Measurements from ENCODE around the gene PCNT. TPM values are rescaled to one million over a fixed set of nuclear protein-coding genes. Genes with fewer than 3 reads are reported as not detected.

Gene PCNT
- total and polyA plus RNA-seq, 2 of the 4 experiments (the other 2 are of a cell fraction): 10.0 to 19.4 TPM

GRCh38 chr21:46454634-46455390 is 130.9 kb downstream of the PCNT start (continued):
- no peak for TF ChIP-seq MAFK (IDR thresholded peaks at IDR 0.05; ENCODE audit: low read depth, low read length)

- TF ChIP-seq USF2 (IDR thresholded peaks at IDR 0.05; ENCODE audit: low read depth, low read length): no peak
- TF ChIP-seq RAD21 (IDR thresholded peaks at IDR 0.05; ENCODE audit: low read length): no peak
- no peak for TF ChIP-seq CTCF (conservative IDR thresholded peaks at IDR 0.05; ENCODE audit: low read depth, low read length)
- TF ChIP-seq CHD1 (IDR thresholded peaks at IDR 0.05; ENCODE audit: low read depth, low read length): no peak
- TF ChIP-seq ELK1 (IDR thresholded peaks at IDR 0.05; ENCODE audit: borderline replicate concordance, low read depth, low read length): no peak
- H3K9me3 ChIP-seq (ENCODE audit: control insufficient read depth, insufficient read depth, low read length): no peaks in the 10 kb centered on the region
- BruUV-seq (replicated peaks): no TSS peak
- H3K27me3 ChIP-seq (ENCODE audit: control insufficient read depth, insufficient read depth, low read length): no peaks in the 10 kb centered on the region
- in situ Hi-C loops (cut with MboI; ENCODE audit: low sequenced_read_pairs): no loop called here
- peaks cover 27 to 79% of the 10 kb centered on the region in 2 experiments for H3K79me1 ChIP-seq (ENCODE audit: low read depth in 1 of 2, low read length in 2 of 2)
- H3K4me3 ChIP-seq (ENCODE audit: insufficient read depth, low read depth, low read length): no peak overlapping the region
- peaks cover 19% of the 10 kb centered on the region for H3K9me1 ChIP-seq (ENCODE audit: insufficient read depth, low read length)
- H2AK9ac ChIP-seq (replicated peaks; ENCODE audit: low read depth, low read length, poor library complexity): peak overlapping the region; percentile 1
- H3K36me3 ChIP-seq (ENCODE audit: control insufficient read depth, insufficient read depth, low read length): no peaks in the 10 kb centered on the region
- DNase-seq: peak; percentile 66
- H3K4me1 ChIP-seq (ENCODE audit: control insufficient read depth, insufficient read depth, low read length): peaks cover 24% of the 10 kb centered on the region
- H2AK5ac ChIP-seq (ENCODE audit: low read depth, low read length): 0 out of 2 replicates have a peak overlapping the region, but pooled peaks have one; percentile 39
- CTCF ChIA-PET: interaction anchor here (1.6 kb wide), 1 partner anchor 31 kb away, joined by 3 read pairs; no protein-coding TSS in a partner anchor
- peak overlapping the region; percentile 67 for H2AFZ ChIP-seq (replicated peaks; ENCODE audit: low read length, poor library complexity)
- no peak overlapping the region for H2BK20ac ChIP-seq (ENCODE audit: low read depth, low read length)
- dilution Hi-C loops (cut with HindIII; ENCODE audit: low sequenced_read_pairs, unreplicated experiment): no loop called here
- H3K18ac ChIP-seq (ENCODE audit: low read depth, low read length): no peak overlapping the region
- WGBS, 2 experiments (ENCODE audit: extremely low coverage in 2 of 2, insufficient read length in 1 of 2): 100% methylated on average over 1 of the region's 10 CpGs; no CpG with 5 or more reads in 1 of the 2 experiments
- H3K9ac ChIP-seq (ENCODE audit: low read depth, low read length): no peak overlapping the region; the same call in 1 of the 2 replicates
- H4K5ac ChIP-seq (ENCODE audit: low read depth, low read length): no peak overlapping the region; the same call in 1 of the 2 replicates
- no peak for ATAC-seq (ENCODE audit: low read depth)
- H3K23ac ChIP-seq (ENCODE audit: low read depth, low read length): peak overlapping the region; percentile 2; the same call in 1 of the 2 replicates
- H3K27ac ChIP-seq (ENCODE audit: insufficient read depth, low read length): peak overlapping the region; percentile 30; the same call in 1 of the 2 replicates
- peak overlapping the region; percentile 7 for H2BK5ac ChIP-seq (ENCODE audit: low read depth, low read length, poor library complexity, severe bottlenecking)
- H3K4ac ChIP-seq (ENCODE audit: low read depth, low read length): peak overlapping the region; percentile 6; the same call in 1 of the 2 replicates
- H2BK120ac ChIP-seq (ENCODE audit: low read depth, low read length): no peak overlapping the region
- intact Hi-C loops (cut with micrococcal nuclease): no loop called here
- POLR2A ChIA-PET (ENCODE audit: unreplicated experiment): no interaction called here
- peak overlapping the region in 1 of 2 experiments; percentile 9; a peak in 1 of 4 replicates for H4K8ac ChIP-seq (ENCODE audit: low read depth in 2 of 2, low read length in 2 of 2)
- no peak overlapping the region for H3K14ac ChIP-seq (replicated peaks; ENCODE audit: low read depth, low read length)
- no peaks in the 10 kb centered on the region; the same call in 1 of the 2 replicates for H4K20me1 ChIP-seq (ENCODE audit: insufficient read depth, low read length)
- H4K91ac ChIP-seq (ENCODE audit: insufficient read depth, low read depth, low read length): peak overlapping the region; percentile 19; the same call in 1 of the 2 replicates
- peak overlapping the region; percentile 34 for H3K4me2 ChIP-seq (ENCODE audit: low read depth, low read length)
- no peak overlapping the region for H3K56ac ChIP-seq (ENCODE audit: extremely low read depth, insufficient read depth, low read length)
- H2BK15ac ChIP-seq (ENCODE audit: low read depth, low read length): no peak overlapping the region; the same call in 2 of the 3 replicates
These were observed 131.8 kb downstream of the PCNT start for GRCh38 chr21:46455575-46456385.
